ENCODE measurements around the gene TNFAIP2.

Gene TNFAIP2

GRCh38 chr14:103185051-103186029 is 62.1 kb downstream of the TNFAIP2 start:
- Mint-ChIP-seq H3K36me3 (no peaks in the 10 kb centered on the region), H3K4me1 (peaks cover 10% of the 10 kb centered on the region), H3K4me3 (no peak overlapping the region), H3K27ac (no peak overlapping the region), H3K9me3 (no peaks in the 10 kb centered on the region)
- ATAC-seq (no peak), DNase-seq (ENCODE audit: low spot score in 2 of 2) (no peak)

GRCh38 chr14:103186241-103186822 is 63.1 kb downstream of the TNFAIP2 start:
- Mint-ChIP-seq H3K4me3 (no peak overlapping the region), H3K9me3 (no peaks in the 10 kb centered on the region), H3K36me3 (no peaks in the 10 kb centered on the region), H3K4me1 (peaks cover 10% of the 10 kb centered on the region), H3K27ac (no peak overlapping the region)
- no peak for DNase-seq (ENCODE audit: low spot score in 2 of 2)
- no peak for ATAC-seq

All from stimulated activated effector memory CD8-positive, alpha-beta T cell treated with anti-CD3 and anti-CD28 coated beads, Interleukin-12 subunit alpha, Interleukin-12 subunit beta, amount 100 ng/mL, for 72 hours (primary cell).